HG02870 (cell line): Measurements from ENCODE around the gene ZNF587B.
"Not testable (repeated sequence)": the region's sequence is repeated elsewhere in the genome, so short reads cannot be mapped to it uniquely, and the experiment has no call there.

Source experiments
- ATAC-seq: cut with Tn5 transposase; IDR thresholded peaks from one replicate; pipeline ENCODE4 v1.9.1; 2021; ENCODE audit warnings: mild to moderate bottlenecking, moderate library complexity; ENCODE audit not compliant: unreplicated experiment

ZNF587B gene

GRCh38 chr19:57867868-57868492 is 37.9 kb downstream of the ZNF587B start:
- ATAC-seq: no peak

GRCh38 chr19:57869655-57870054 is 39.6 kb downstream of the ZNF587B start:
- ATAC-seq: not testable (repeated sequence)

GRCh38 chr19:57870225-57870624 is 40.1 kb downstream of the ZNF587B start:
- no peak for ATAC-seq

- ATAC-seq: no peak
Observed at GRCh38 chr19:57872450-57872849, 42.4 kb downstream of the ZNF587B start.

GRCh38 chr19:57873883-57874799 is 44.0 kb downstream of the ZNF587B start:
- not testable (repeated sequence) for ATAC-seq

GRCh38 chr19:57886046-57886445 is 55.9 kb downstream of the ZNF587B start:
- no peak for ATAC-seq

- ATAC-seq: no peak
Observed at GRCh38 chr19:57887195-57887941, 57.3 kb downstream of the ZNF587B start.

GRCh38 chr19:57888107-57888559 is 58.0 kb downstream of the ZNF587B start:
- ATAC-seq: no peak

GRCh38 chr19:57888560-57889231 is 58.6 kb downstream of the ZNF587B start, which contains the start of gene ZNF814:
Gene ZNF814 (minus strand): TSS chr19:57889037. CDS start chr19:57888802, 235 bp downstream.
- peak; percentile 71 for ATAC-seq

- not testable (repeated sequence) for ATAC-seq
Observed at GRCh38 chr19:57890706-57891105, 60.6 kb downstream of the ZNF587B start.
